ENCODE measurements around the gene COL5A2.

Gene COL5A2

DNA sequence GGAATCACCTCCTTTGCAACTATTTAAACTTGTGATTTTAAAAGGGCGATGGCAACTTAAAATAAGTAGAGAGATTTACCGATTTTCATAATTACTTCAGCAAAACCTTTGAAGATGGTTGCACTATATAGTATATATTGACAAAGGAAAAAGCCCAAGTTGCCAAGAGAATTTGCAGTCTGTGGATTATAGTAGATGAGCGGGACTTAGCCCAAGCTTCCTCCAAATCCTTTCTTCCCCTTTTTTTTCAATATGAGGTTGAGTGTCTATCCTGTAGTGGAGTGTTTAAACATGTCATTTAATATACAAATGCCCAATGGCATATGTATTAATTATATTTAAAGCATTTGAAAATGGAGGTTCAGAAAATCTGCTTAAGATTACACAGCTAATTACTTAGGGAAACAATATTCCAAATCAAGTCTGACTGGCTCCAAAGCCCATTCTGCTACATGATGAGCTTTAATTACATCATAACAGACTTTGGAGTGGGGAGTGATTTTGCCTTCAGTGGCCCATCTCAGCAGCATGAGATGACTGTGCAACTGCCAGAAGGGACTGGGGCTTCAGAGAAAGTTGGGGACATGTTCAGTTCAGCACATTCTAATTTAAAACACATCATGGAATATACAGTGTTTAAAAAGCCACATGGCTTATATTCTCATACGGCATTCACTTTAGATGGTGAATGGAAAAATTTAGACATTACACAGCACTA lies 132.2 kb downstream of the COL5A2 start:
- peak in 1 of 2 experiments; percentile 2 for DNase-seq

DNA sequence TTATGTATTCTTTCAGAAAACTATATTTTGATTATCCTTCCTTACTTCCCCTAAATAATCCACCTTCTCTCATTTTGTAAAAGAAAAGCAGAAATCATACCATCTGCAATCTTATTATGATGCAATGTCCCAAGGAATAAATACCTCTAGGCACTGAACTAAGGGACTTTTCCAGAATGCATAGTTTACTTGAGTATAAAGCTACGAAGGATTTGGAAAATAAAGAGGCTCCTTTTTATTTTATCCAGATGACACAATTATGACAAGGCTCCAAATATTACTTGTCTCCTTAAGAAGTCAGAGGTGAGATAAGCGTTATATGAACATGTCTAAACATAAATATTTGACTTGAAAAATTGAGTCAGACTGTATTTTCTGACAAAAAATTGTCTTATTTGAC lies 133.2 kb downstream of the COL5A2 start:
- DNase-seq: no peak

DNA sequence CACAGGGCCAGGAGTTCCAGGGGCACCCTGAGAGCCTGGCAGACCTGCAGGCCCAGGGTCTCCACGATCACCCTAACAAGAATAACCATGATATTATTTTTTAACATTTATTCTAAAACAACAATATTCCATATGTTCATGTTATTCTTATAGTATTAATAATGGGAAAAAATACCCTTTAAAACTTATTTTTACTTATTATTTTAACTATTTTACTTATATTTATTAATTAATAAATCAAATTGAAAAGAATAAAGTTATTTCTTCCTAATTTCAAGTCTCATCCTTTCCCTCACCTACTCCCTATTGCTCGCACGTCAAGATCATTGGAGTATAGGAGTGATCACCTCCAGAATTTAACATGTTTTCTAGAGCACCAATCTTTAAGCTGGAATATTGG lies 133.7 kb downstream of the COL5A2 start:
- no peak for DNase-seq

DNA sequence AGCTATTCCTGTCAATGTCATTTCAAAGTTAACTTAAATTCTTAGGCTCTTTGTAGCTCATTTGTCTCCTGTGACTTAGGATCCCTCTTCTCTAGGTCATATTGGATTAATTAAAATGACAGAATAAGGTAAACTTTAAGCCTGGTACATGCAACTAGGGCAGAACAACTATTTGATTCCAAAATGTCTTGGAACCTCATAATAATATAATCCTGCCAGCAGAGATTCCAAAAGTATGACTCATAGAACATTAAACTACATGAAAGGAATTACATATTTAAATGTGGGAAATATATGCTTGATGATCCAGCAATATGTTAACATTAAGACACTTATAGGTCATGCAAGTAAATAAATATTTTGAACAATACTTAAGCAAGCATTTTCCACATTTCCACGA lies 142.0 kb downstream of the COL5A2 start:
- DNase-seq: no peak

DNA sequence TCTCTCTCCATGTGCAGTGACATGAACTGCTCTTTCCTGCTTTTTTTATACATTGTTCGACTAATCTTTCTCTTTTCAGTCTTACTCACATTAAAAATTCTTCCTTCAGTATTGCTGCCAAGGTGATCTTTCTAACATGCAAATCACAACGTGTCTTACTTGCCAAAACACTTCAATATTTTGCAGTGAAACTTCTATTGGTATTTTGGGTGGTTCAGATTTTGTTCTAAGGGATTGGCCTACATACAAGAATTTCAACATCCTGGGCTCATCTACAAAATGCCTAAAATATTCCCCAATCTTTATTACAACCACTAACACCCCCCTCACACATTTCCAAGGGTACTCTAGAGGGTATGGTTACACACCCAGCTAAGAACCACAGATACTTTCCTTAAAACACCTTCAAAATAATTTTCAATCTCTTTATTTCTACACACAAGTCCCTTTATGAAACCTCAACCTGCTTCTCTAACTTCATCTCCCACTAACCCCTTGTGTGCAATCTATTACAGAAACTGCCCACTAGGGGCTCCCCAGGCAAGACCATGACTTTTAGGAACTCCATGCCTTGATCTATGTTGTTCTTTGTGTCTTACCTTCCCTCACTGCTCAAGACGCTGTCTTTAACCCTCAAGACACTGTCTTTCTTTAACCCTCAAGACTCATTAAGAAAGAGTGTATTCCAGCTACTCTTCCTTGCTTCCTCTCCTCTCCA lies 154.5 kb downstream of the COL5A2 start:
- DNase-seq: peak in 1 of 2 experiments; percentile 8

DNA sequence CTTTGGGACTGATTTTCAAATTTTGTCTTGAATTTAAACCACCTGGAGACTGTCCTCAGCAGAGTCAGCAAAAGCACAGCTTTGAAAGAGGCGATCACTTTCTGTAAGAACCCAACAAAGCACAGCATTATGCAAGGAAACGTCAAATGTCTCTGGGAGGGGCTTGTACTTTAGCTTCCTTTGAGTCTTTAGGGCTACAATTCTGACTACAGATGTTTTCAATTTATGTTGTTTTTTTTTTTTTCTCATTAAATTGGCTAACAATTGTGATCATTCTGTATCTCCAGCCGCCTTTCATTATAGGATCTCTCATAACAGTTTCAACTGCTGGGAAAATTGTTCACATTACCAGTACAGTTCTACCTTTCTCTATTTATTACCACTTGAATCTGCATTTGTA lies 157.1 kb downstream of the COL5A2 start:
- DNase-seq: no peak

DNA sequence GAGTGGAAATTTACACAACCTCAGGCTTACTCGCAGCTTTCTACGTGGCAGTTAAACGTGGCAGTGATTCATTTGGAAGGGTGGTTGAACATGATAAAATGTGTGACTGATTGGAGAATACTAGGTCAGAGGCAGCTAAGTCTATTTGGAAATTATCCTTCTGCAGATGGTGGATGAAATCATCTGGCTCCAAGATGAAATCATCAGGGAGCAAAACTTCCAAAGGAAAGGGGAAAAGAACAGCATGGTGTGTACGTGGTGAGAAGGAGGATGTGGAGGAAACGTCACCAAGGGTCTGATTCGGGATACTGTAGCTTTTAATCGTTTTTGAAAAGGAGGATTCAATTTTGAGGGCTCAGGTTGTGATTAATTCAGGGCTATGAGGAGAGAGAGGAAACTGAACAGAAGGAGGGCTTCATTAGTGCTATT lies 157.5 kb downstream of the COL5A2 start:
- DNase-seq: no peak

DNA sequence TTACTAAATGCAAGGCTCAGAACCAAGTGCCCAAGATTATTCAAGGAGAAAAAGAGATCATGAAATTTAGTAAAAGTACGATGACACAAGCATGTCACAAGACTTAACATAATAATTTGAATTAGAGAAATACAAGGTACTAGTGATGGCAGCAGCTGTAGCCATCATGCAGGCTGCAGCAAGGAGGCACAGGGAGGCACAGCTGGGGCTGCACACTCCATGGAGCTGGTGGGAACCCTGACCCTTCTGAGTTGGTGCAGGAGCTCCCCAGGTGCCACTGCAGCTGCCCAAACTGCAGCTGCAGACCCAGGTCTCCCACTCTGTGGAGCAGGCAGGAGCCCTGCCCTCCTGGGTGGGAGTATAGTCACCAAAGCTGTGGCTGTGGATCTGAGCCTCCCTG lies 159.4 kb downstream of the COL5A2 start:
- DNase-seq: no peak

DNA sequence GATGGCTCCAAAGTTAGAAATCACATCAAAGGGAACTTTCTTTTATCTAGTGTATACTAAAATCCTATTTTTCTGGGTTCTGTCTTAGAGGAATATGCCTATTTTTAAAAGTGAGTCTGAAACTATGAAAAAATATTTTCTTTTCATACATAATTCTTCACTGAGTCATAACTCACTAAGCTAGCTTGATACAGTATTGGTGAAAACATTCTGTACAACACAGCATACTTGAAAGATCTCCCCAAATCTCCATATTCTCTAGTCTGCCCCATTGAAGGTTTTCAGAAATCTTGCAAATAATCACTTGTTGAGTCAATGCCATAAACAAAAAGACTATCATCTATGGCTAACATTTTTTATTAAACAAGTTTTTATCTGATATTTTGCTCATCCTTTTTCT lies 160.9 kb downstream of the COL5A2 start:
- no peak for DNase-seq

DNA sequence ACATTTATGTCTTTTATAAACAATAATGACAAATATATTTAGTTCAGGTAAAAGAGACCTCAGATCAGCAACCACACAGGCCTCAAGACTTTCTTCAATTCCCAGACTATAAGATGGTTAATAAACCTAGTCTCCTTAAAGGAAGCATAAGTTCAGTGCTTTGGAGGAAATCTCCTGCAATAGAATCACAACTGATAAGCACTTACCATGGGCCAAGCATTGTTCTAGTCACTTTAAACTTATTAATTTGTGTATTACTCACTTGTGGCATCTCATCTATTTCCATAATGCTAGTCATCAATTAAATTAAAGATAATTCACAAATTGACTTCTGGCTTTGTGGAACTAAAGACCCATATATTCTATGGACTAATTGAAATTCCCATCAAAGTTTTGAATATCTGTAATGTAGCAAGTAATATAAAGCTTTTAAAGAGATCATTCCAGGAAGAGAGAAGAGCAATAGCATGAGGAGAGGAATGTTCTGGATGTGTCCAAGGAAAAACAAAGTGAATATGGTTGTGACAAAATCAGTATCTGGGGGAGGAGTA lies 163.2 kb downstream of the COL5A2 start:
- DNase-seq: no peak

DNA sequence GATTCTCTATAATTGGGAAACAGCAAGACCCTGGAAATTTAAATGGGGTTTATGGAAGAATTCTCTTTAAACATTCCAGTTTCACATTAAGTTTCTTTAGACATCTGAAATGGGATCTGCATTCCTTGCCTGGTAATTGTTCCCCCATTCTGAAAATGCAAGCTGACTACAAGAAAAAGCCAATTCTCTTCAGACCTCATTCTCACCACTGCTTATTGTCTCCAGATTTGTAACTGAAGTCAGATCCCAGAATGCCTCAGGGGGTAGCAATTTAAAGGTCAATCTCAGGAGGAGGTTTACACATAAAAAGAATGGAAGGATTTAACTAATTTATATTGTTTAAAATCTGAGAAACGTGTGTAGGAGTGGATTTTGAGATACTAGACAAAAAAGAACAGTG lies 164.2 kb downstream of the COL5A2 start:
- DNase-seq: no peak

DNA sequence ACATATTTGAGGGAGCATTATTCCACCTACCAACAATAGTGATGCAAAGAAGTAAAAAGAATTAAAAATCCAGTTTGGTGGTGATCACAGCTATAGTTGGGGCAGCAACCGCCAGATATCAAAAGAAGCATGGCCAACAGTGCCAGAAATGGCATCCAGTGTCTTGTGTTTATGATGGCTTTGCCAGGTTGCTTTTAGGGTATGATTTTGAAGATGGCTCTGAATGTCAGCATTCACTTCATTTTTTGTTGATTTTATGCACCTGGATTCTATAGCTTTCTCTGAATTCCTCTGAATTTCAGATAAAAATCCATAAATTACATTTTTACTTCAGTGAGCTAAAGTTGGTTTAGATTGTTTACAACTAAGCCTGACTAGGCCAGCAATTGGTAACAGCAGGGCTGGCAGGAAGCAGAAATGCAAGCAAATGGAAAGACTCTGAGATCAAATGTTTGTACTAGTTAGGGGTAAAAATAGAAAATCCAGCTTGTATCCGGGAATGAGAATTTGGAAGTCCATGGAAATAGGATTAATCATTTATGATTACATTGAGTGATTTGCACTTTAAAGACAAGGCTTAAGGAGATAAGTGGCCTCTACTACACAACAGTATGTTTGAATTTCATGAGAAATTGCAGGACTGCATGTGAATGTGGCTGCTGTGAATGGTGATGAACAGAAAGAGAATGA lies 165.0 kb downstream of the COL5A2 start:
- no peak for DNase-seq

DNA sequence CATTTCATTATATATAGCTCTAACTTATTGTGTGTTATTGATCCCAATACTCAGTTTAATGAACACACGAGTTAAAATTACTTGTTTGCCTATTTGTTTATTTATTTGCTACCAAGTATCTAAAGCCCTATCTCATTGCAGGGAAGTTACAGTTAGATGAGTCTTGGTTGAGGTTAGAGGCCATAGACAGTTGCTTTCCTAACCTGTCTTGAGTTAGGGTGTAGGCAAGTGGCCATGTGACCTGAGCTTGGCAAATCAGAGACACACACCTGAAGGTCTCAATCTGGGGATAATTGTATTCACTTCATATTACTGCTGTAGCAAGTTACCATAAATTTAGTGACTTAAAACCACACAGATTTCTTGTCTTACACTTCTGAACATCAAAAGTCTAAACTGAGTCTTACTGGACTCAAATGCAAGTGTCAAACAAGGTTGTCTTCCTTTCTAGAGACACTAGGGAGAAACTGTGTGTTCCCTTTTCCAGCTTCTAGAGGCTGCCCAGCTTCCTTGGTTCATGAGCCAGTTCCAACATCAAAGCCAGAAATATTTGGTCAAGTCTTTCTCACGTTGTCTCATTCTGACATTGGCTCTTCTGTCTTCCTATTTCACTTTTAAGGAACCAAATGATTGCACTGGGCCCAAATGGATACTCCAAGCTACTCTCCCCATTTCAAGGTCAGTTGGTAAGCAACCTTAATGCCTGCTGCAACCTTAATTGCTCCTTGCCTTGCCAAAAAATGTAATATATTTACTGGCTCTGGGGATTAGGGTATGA lies 165.7 kb downstream of the COL5A2 start:
- DNase-seq: no peak

DNA sequence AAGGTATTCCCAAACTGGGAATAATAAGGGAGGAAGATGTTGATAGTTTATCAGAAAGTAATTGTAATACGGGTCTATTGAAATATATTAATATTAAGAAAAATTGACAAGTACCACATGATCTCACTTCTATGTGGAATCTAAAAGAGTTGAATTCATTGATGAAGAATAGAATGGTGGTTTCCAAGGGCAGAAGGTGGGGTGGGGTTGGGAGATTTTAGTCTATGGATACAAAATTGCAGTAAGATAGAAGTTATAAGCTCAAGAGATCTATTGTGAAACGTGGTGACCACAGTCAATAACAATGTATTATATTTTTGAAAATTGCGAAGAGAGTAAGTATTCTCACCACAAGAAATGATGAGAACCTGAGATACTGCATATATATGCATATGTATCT lies 166.5 kb downstream of the COL5A2 start:
- DNase-seq: no peak

DNA sequence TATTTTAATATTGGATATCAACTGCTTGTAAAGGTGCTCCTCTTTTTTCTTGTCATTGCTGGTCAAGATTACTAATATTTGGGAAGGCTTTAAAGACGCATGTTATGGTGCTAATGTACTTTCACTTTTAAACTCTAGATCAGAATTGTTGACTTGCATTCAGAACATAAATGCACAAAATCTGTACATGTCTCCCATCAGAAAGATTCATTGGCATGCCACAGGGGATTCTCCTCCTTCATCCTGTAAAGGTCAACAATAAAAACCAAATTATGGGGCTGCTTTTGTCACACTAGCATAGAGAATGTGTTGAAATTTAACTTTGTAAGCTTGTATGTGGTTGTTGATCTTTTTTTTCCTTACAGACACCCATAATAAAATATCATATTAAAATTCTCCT lies 167.2 kb downstream of the COL5A2 start:
- no peak for DNase-seq

DNA sequence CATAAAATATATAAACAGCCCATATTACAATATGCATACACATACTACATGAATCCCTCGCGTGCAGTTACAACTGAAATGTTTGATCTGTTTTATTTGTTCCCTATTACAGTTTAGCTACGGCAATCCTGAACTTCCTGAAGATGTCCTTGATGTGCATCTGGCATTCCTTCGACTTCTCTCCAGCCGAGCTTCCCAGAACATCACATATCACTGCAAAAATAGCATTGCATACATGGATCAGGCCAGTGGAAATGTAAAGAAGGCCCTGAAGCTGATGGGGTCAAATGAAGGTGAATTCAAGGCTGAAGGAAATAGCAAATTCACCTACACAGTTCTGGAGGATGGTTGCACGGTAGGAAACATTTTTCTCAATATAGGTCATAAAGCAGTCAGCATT lies 169.0 kb downstream of the COL5A2 start:
- DNase-seq: no peak

DNA sequence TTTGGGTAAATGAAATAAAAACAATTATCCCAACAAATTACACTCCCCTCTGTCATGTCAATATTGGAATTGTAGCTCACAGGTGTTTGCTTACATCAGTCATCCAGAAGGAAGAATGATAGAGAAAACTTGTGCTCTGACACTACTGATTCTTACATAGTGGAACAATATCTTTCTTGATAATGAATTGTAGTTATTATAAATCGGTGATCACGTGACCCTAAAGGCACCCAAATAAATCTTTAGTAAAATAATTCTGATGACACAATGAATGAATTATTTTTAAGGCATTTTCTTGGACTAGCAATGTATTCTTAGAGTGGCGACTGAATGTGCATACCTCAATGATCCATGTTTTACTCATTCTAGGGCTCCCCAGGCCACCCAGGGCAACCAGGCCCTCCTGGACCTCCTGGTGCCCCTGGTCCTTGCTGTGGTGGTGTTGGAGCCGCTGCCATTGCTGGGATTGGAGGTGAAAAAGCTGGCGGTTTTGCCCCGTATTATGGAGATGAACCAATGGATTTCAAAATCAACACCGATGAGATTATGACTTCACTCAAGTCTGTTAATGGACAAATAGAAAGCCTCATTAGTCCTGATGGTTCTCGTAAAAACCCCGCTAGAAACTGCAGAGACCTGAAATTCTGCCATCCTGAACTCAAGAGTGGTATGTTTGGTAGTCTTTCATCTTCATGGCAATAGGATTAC lies 170.9 kb downstream of the COL5A2 start:
- no peak for DNase-seq

DNA sequence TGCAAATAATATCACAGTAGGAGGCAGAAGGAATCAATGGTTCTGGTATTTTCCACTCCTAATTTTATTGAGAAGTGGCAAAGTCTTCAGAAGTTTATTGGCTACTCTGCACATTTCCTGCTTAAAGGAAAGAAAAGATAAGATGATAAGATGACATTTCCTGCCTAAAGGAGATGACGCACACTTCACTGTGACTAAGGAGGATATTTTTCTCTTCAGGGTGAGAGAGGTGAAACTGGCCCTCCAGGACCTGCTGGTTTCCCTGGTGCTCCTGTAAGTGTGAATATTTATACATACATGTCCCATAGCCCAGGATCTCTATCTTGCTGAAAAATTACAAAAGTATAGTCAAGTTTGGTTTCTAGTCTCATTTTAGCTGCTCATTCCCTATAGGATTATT lies 177.5 kb downstream of the COL5A2 start:
- DNase-seq: no peak

DNA sequence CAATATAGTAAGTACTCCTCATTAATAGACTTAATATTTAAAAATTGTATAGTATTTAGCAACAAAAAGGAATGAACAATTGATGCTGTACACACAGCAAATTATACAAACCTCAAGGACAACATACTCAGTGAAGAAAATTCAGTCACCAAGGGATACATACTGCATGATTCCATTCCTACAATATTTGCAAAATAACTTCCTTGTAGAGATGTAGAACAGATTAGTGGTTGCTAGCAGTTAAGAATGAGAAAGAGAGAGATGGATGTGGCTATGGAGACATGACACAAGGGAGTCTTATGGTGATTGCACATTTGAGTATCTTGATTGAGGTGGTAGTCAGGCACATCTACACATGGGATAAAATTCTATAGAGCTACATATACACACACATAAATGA lies 179.3 kb downstream of the COL5A2 start:
- DNase-seq: no peak

DNA sequence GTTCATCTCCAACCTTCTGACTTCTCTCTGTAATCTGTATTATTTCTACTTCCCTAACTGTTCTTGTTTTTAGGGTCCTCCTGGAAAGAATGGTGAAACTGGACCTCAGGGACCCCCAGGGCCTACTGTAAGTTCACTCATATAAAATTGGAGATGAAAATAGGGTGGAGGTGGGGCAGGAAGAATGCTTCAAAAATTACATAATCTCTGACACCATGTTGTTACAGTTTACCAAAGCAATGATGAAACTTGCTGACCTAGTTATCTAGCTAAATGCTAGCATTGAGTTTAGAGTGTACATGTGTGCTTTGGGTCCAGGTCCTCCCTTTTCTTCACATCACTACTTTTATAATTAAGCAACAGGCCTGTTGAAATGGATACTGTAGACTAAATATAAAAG lies 182.3 kb downstream of the COL5A2 start:
- DNase-seq: no peak

DNA sequence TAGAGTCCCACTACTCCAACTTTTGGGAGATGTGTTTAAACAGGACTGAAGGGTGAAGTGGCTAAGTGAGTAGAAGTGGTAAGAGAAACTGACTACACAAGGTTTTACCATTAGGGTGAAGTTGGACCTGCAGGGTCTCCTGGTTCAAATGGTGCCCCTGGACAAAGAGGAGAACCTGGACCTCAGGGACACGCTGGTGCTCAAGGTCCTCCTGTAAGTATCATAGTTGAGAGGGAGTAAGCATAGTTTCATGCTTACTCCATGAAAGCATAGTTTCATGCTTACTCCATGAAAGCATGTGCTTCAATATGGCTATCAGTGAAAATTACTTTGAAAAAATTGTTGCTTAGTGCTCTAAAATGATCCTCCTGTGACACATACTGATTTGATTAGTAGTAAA lies 186.3 kb downstream of the COL5A2 start:
- DNase-seq: no peak

DNA sequence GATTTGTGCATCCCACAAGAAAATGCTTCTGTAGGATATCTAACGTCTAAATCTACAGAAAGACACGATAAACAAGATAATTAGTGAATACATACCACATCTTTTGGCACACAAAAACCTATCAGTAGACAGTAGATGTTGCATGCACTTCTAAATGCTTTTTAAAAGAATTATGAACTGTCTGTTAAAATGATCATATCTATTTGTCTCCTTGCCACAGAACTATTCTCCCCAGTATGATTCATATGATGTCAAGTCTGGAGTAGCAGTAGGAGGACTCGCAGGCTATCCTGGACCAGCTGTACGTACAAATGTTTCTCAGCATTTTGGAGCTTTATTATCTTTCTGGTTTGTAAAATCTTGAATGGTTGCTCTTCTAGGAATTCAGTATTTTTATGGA lies 192.7 kb downstream of the COL5A2 start:
- no peak for DNase-seq

Data from NCI-H526 (cell line).